PC-9 (cell line): ENCODE results near the gene PEX7. TPM values are rescaled to one million over a fixed set of nuclear protein-coding genes. Genes with fewer than 3 reads are reported as not detected.

Source experiments
- BruUV-seq: library from RNA; stranded (reverse); fragments of 400-500 nt; replicated peaks from 2 replicates; lab custom pipeline; 2021; lab: Mats Ljungman, UMichigan
- CTCF ChIA-PET: fragments of 300-600 bp; sonication (Branson Sonifier 250); formaldehyde crosslinking; loops from one replicate; lab custom pipeline; 2022; ENCODE audit warnings: antibody characterized with exemption; lab: Charles Lee
- POLR2A ChIA-PET: fragments of 300-600 bp; sonication (Branson Sonifier 250); formaldehyde crosslinking; loops from one replicate; lab custom pipeline; 2022; ENCODE audit warnings: antibody characterized with exemption; ENCODE audit not compliant: unreplicated experiment; lab: Charles Lee
- DNase-seq, 2 experiments: peaks; one replicate each; pipeline versions ENCODE4 v3.0.0 to v3.0.0-alpha.2; 2015 to 2022; ENCODE audit warnings: mixed read lengths in 1 of 2
- H2AFZ ChIP-seq: fragments of 200-600 bp; sonication (generic); 2 replicates; pipeline ENCODE4 v1.8.1; 2017; ENCODE audit warnings: antibody characterized with exemption
- H3F3A ChIP-seq: fragments of 200-600 bp; sonication (generic); 2 replicates; pipeline ENCODE4 v1.8.1; 2017; ENCODE audit warnings: antibody characterized with exemption, mild to moderate bottlenecking, low read depth; ENCODE audit not compliant: insufficient read depth
- H3K27ac ChIP-seq: fragments of 200-600 bp; sonication (generic); 2 replicates; pipeline ENCODE4 v1.6.1; 2016; ENCODE audit warnings: mixed run types
- H3K27me3 ChIP-seq: fragments of 200-600 bp; sonication (generic); 2 replicates; pipeline ENCODE4 v1.6.1; 2016; ENCODE audit warnings: low read depth, mixed run types; ENCODE audit not compliant: insufficient read depth
- H3K36me3 ChIP-seq: fragments of 200-600 bp; sonication (generic); 2 replicates; pipeline ENCODE4 v1.6.1; 2016; ENCODE audit warnings: low read depth, mixed run types
- H3K4me1 ChIP-seq: fragments of 200-600 bp; sonication (generic); replicated peaks from 2 replicates; pipeline ENCODE4 v1.6.1; 2016; ENCODE audit warnings: mixed run types; ENCODE audit not compliant: insufficient read depth
- H3K4me2 ChIP-seq: fragments of 200-600 bp; sonication (generic); 2 replicates; pipeline ENCODE4 v1.6.1; 2017; ENCODE audit warnings: mixed run types
- H3K4me3 ChIP-seq: fragments of 200-600 bp; sonication (generic); 2 replicates; pipeline ENCODE4 v1.6.1; 2016; ENCODE audit warnings: mixed run types
- H3K79me2 ChIP-seq: fragments of 200-600 bp; sonication (generic); 2 replicates; pipeline ENCODE4 v1.6.1; 2017; ENCODE audit warnings: low read depth, mixed run types
- H3K9me2 ChIP-seq: fragments of 200-600 bp; sonication (generic); 2 replicates; pipeline ENCODE4 v1.8.1; 2017; ENCODE audit warnings: mild to moderate bottlenecking; ENCODE audit not compliant: insufficient read depth
- H3K9me3 ChIP-seq: fragments of 200-600 bp; sonication (generic); 2 replicates; pipeline ENCODE4 v1.8.1; 2016; ENCODE audit warnings: low read depth; ENCODE audit not compliant: insufficient read depth
- H4K20me1 ChIP-seq: fragments of 200-600 bp; sonication (generic); 2 replicates; pipeline ENCODE4 v1.8.1; 2017; ENCODE audit not compliant: insufficient read depth
- CTCF ChIP-seq: fragments of 200-600 bp; sonication (generic); conservative IDR thresholded peaks from 2 replicates; pipeline ENCODE4 v1.6.1; 2017; ENCODE audit warnings: mixed run types, antibody characterized with exemption, mild to moderate bottlenecking, moderate library complexity
- EZH2 ChIP-seq: fragments of 200-600 bp; sonication (generic); IDR thresholded peaks from 2 replicates; pipeline ENCODE4 v1.8.0; 2017; ENCODE audit warnings: antibody characterized with exemption, low read depth
- intact Hi-C: fragments of 100-400 bp; cut with micrococcal nuclease; formaldehyde crosslinking; loops from one replicate; pipeline ENCODE4 v1.10.0; 2022; ENCODE audit not compliant: unreplicated experiment
- total RNA-seq: library from RNA; stranded (reverse); gene quantifications from 2 replicates; pipeline ENCODE4 v1.2.3, GENCODE V29; 2021

The PEX7 gene
- total RNA-seq, 1 experiment from 2014 or later: 5.6 TPM

- H3K36me3 ChIP-seq: no peaks in the 10 kb centered on the region
- no peaks in the 10 kb centered on the region for H3K79me2 ChIP-seq
- CTCF ChIA-PET: no interaction called here
- no TSS peak for BruUV-seq
- H3K9me3 ChIP-seq: no peaks in the 10 kb centered on the region
- POLR2A ChIA-PET: interaction anchor here (0.7 kb wide), 1 partner anchor 729 kb away, joined by 4 read pairs; no protein-coding TSS in a partner anchor
- H3K4me2 ChIP-seq: no peak overlapping the region
- no peaks in the 10 kb centered on the region for H3K9me2 ChIP-seq
- no peaks in the 10 kb centered on the region for H3K27me3 ChIP-seq
- H3K4me1 ChIP-seq: peaks cover 9% of the 10 kb centered on the region
- no peaks in the 10 kb centered on the region; the same call in 1 of the 2 replicates for H3F3A ChIP-seq
- H3K27ac ChIP-seq: no peak overlapping the region
- intact Hi-C loops: no loop called here
- no peak for TF ChIP-seq EZH2
- no peak for TF ChIP-seq CTCF
- H2AFZ ChIP-seq: no peak overlapping the region
- H3K4me3 ChIP-seq: no peak overlapping the region
- no peak for DNase-seq
- H4K20me1 ChIP-seq: no peaks in the 10 kb centered on the region
These were observed 140.9 kb downstream of the PEX7 start for GRCh38 chr6:136963259-136963658.

Other genes starting within 250 kb of the PEX7 start
- 10.4 and 10.9 TPM in 2 replicates for gene MAP3K5, start 30.1 kb upstream of the PEX7 start, total RNA-seq
- not detected in 2 replicates for gene SLC35D3, start 99.7 kb downstream of the PEX7 start, total RNA-seq
- gene IL20RA, start 222.4 kb downstream of the PEX7 start, total RNA-seq: 2.5 and 4.0 TPM in 2 replicates